OCI-M2 (cell line): ENCODE measurements around the gene PTGDR.

Source experiments
- DNase-seq: peaks from one replicate; lab custom pipeline; 2025; ENCODE audit not compliant: unreplicated experiment; lab: John Stamatoyannopoulos, UW

The PTGDR gene

GRCh38 chr14:52267501-52268278 is at the start of gene PTGDR:
TSS of gene PTGDR (plus strand) at chr14:52267698. CDS start at chr14:52267815, 117 bp downstream.
- DNase-seq, result no peak

GRCh38 chr14:52219488-52220084 is 47.9 kb upstream of the PTGDR start:
- no peak for DNase-seq

- DNase-seq, result no peak
Measured at GRCh38 chr14:52220924-52221811, 46.3 kb upstream of the PTGDR start.

GRCh38 chr14:52222901-52223300 is 44.6 kb upstream of the PTGDR start:
- no peak for DNase-seq

GRCh38 chr14:52227619-52228222 is 39.8 kb upstream of the PTGDR start:
- no peak for DNase-seq

- DNase-seq, result no peak
Measured at GRCh38 chr14:52233693-52234092, 33.8 kb upstream of the PTGDR start.

GRCh38 chr14:52235434-52235833 is 32.1 kb upstream of the PTGDR start:
- DNase-seq, result no peak

- DNase-seq, result no peak
Measured at GRCh38 chr14:52235866-52236510, 31.5 kb upstream of the PTGDR start.

- no peak for DNase-seq
Measured at GRCh38 chr14:52238682-52239081, 28.8 kb upstream of the PTGDR start.

- DNase-seq, result no peak
Measured at GRCh38 chr14:52240623-52241022, 26.9 kb upstream of the PTGDR start.

- DNase-seq, result no peak
Measured at GRCh38 chr14:52241087-52241793, 26.3 kb upstream of the PTGDR start.

GRCh38 chr14:52244328-52244727 is 23.2 kb upstream of the PTGDR start:
- no peak for DNase-seq

- no peak for DNase-seq
Measured at GRCh38 chr14:52244997-52245396, 22.5 kb upstream of the PTGDR start.

GRCh38 chr14:52248057-52248456 is 19.4 kb upstream of the PTGDR start:
- no peak for DNase-seq

- DNase-seq, result no peak
Measured at GRCh38 chr14:52251724-52252123, 15.8 kb upstream of the PTGDR start.

- no peak for DNase-seq
Measured at GRCh38 chr14:52253503-52253902, 14.0 kb upstream of the PTGDR start.

GRCh38 chr14:52254086-52254485 is 13.4 kb upstream of the PTGDR start:
- DNase-seq, result no peak

- DNase-seq, result no peak
Measured at GRCh38 chr14:52258783-52259182, 8.7 kb upstream of the PTGDR start.

- DNase-seq, result no peak
Measured at GRCh38 chr14:52259434-52259833, 8.1 kb upstream of the PTGDR start.

- DNase-seq, result no peak
Measured at GRCh38 chr14:52262600-52262999, 4.9 kb upstream of the PTGDR start.
